ENCODE measurements around the gene BBS2. TPM values are rescaled to one million over a fixed set of nuclear protein-coding genes. Genes with fewer than 3 reads are reported as not detected.

The BBS2 gene
- total and polyA plus RNA-seq, 12 donors, result 11.7 to 75.9 (median 54.9) TPM

- DNase-seq (no peak), ATAC-seq (no peak)
- no peak overlapping the region for H3K4me3 ChIP-seq
- no peaks in the 10 kb centered on the region for H3K27me3 ChIP-seq
- 33 to 40% methylated on average over 12 of the region's 12 CpGs for WGBS, 2 donors
- H3K27ac ChIP-seq, result no peak overlapping the region
- H3K36me3 ChIP-seq, result no peaks in the 10 kb centered on the region
- TF ChIP-seq CTCF (IDR thresholded peaks at IDR 0.05), result no peak
- H3K4me1 ChIP-seq, result peaks cover 0 to 16% (median 8%) of the 10 kb centered on the region in 9 donors
- no peaks in the 10 kb centered on the region for H3K9me3 ChIP-seq
- intact Hi-C loops (cut with DNase I), result no loop called here
Measured at GRCh38 chr16:56547120-56547948, 27.5 kb upstream of the BBS2 start.

GRCh38 chr16:56542039-56542438, 22.2 kb upstream of the BBS2 start:
- no peak for ATAC-seq
- 34 to 40% methylated on average over 2 of the region's 2 CpGs for WGBS, 2 donors
- intact Hi-C loops (cut with DNase I), result no loop called here

GRCh38 chr16:56539656-56540055, 19.8 kb upstream of the BBS2 start:
- intact Hi-C loops (cut with DNase I), result no loop called here
- Histone ChIP-seq H3K4me1 (no peaks in the 10 kb centered on the region), H3K36me3 (no peaks in the 10 kb centered on the region), H3K27me3 (peaks cover 0 to 33% (median 16%) of the 10 kb centered on the region in 7 donors), H3K27ac (peak overlapping the region in 1 of 10 donors; percentile 45), H3K4me3 (no peak overlapping the region), H3K9me3 (no peaks in the 10 kb centered on the region)
- no peak for TF ChIP-seq CTCF (IDR thresholded peaks at IDR 0.05)
- ATAC-seq (peak in 2 of 8 donors; percentile 50 to 52), DNase-seq (no peak)
- 53 to 55% methylated on average over 4 of the region's 4 CpGs for WGBS, 2 donors

More at GRCh38 chr16:56542039-56542438, 22.2 kb upstream of the BBS2 start:
- TF ChIP-seq CTCF (IDR thresholded peaks at IDR 0.05), result no peak
- Histone ChIP-seq H3K4me1 (no peaks in the 10 kb centered on the region), H3K27me3 (peaks cover 0 to 17% (median 4%) of the 10 kb centered on the region in 7 donors), H3K27ac (no peak overlapping the region), H3K4me3 (no peak overlapping the region), H3K9me3 (no peaks in the 10 kb centered on the region), H3K36me3 (no peaks in the 10 kb centered on the region)
- DNase-seq, result no peak

- H3K4me3 ChIP-seq, result no peak overlapping the region
- no peaks in the 10 kb centered on the region for H3K9me3 ChIP-seq
- H3K27ac ChIP-seq, result no peak overlapping the region
- 90 to 94% methylated on average over 7 of the region's 7 CpGs for WGBS, 2 donors
- H3K4me1 ChIP-seq, result no peaks in the 10 kb centered on the region
- DNase-seq, result no peak
- H3K27me3 ChIP-seq, result peaks cover 0 to 40% (median 29%) of the 10 kb centered on the region in 7 donors
- no peaks in the 10 kb centered on the region for H3K36me3 ChIP-seq
- no peak for ATAC-seq
- intact Hi-C loops (cut with DNase I), result no loop called here
- TF ChIP-seq CTCF (IDR thresholded peaks at IDR 0.05), result no peak
Measured at GRCh38 chr16:56538331-56538730, 18.5 kb upstream of the BBS2 start.

Data from heart right ventricle (tissue), 16 donors.